ENCODE data around the gene NAP1L4.

NAP1L4 gene

DNA sequence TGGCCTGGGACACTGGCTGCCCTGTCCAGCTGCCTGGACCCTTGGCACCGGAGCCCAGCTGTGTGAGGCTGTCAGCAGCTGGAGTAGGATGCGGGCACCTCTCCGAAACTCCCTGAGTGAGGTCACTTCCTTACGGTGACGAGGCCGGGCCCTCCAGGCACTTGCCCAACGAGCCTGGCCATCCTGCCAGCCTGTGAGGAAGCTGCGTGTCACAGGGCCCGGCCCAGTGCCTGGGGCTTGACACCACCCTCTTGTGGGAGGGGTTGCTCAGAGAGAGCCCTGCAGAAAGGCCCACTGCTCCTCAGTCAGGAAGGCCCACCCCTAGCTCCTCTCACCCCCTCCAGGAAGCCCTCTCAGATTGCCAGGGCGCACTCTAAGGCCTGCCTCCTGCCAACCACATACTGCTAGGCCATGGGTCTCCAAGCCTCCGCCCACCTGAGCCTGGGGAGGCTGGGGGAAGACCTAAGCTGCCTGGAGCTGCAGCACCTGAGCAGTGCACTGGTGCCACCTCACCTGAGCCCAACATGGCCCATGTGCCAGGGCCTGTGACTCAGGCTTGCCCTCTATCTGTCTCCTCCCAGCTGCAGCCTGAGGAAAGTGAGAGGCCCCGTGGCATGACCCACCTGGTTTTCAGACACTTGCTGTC, 58.6 kb downstream of the NAP1L4 start:
- no peak for TF ChIP-seq POLR2AphosphoS5 (IDR thresholded peaks at IDR 0.05; ENCODE audit: low read depth, low read length)
- TF ChIP-seq POU2F2 (IDR thresholded peaks at IDR 0.05; ENCODE audit: low read depth, low read length) = no peak
- TF ChIP-seq TAF1 (IDR thresholded peaks at IDR 0.05; ENCODE audit: low read depth, low read length) = no peak
- TF ChIP-seq SPI1 (IDR thresholded peaks at IDR 0.05; ENCODE audit: low read depth, low read length) = no peak
- DNase-seq (ENCODE audit: insufficient read length, low spot score) (no peak), FAIRE-seq (no peak)

- no peak for TF ChIP-seq TAF1 (IDR thresholded peaks at IDR 0.05; ENCODE audit: low read depth, low read length)
- no peak for TF ChIP-seq POLR2A (IDR thresholded peaks at IDR 0.05; ENCODE audit: low read depth, low read length)
- no peak for TF ChIP-seq PAX5 (IDR thresholded peaks at IDR 0.05; ENCODE audit: insufficient read depth, low read length, severe bottlenecking)
- no peak for TF ChIP-seq SPI1 (IDR thresholded peaks at IDR 0.05; ENCODE audit: low read depth, low read length)
- TF ChIP-seq POU2F2 (IDR thresholded peaks at IDR 0.05; ENCODE audit: low read depth, low read length) = no peak
- no peak for TF ChIP-seq POLR2AphosphoS5 (IDR thresholded peaks at IDR 0.05; ENCODE audit: low read depth, low read length)
- no peak for FAIRE-seq
- no peak for DNase-seq (ENCODE audit: insufficient read length, low spot score)
These were observed 59.3 kb downstream of the NAP1L4 start for GRCh38 chr11:2932850-2933251.

DNA sequence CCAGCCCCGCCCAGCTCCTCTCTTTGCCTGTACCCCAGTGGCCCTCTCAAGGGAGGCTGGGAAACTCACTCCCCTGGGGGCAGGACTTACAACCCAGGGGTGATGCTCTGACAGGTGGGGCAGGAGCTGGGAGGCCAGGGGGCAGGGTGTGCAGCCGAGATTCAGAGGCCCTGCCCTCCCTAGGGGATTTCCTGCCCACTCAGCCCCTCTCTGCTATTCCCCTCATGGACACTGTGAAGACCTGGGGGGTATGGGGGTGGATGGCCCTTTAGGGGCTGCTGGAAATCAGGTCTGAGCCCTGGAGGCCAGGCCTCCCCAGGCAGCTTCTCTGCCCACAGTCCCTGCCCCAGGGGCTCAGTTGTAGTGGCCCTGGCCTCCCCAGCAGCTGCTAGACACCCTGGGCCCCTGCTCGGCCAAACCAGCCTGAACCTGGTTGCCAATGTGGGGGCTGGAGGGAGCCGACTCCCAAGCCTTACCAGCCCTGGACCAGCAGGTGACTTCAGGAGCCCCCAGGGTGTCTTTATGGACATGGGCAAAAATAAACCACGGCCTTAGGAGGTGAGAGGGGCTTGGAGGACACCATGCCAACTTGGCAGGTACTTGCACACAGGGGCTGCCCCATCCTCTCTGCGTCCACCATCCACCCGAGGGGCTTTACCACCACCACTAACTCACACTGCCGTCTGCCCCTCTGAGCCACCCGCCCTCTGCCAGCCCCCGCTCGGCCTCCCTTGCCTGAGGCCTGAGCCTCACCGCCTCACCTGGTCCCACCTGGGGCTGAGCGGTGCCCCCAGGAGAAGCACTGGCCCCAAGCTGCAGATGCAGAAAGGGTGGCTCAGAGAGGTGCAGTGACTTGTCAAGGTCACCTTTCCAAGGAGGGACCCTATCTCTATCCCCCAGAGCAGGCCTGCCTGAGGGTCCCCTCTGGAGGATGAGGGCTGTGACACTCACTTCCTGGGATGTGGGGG, 60.1 kb downstream of the NAP1L4 start:
- no peak for FAIRE-seq
- no peak for TF ChIP-seq TAF1 (IDR thresholded peaks at IDR 0.05; ENCODE audit: low read depth, low read length)
- TF ChIP-seq POLR2A (IDR thresholded peaks at IDR 0.05; ENCODE audit: low read depth, low read length) = no peak
- no peak for TF ChIP-seq POU2F2 (IDR thresholded peaks at IDR 0.05; ENCODE audit: low read depth, low read length)
- no peak for TF ChIP-seq PAX5 (IDR thresholded peaks at IDR 0.05; ENCODE audit: insufficient read depth, low read length, severe bottlenecking)
- no peak for TF ChIP-seq POLR2AphosphoS5 (IDR thresholded peaks at IDR 0.05; ENCODE audit: low read depth, low read length)
- TF ChIP-seq SPI1 (IDR thresholded peaks at IDR 0.05; ENCODE audit: low read depth, low read length) = no peak
- DNase-seq (ENCODE audit: insufficient read length, low spot score) = no peak

GRCh38 chr11:2931420-2931746, 60.7 kb downstream of the NAP1L4 start:
- TF ChIP-seq TAF1 (IDR thresholded peaks at IDR 0.05; ENCODE audit: low read depth, low read length) (no peak), SPI1 (IDR thresholded peaks at IDR 0.05; ENCODE audit: low read depth, low read length) (no peak), POLR2AphosphoS5 (IDR thresholded peaks at IDR 0.05; ENCODE audit: low read depth, low read length) (no peak), PAX5 (IDR thresholded peaks at IDR 0.05; ENCODE audit: insufficient read depth, low read length, severe bottlenecking) (no peak), POLR2A (IDR thresholded peaks at IDR 0.05; ENCODE audit: low read depth, low read length) (no peak), POU2F2 (IDR thresholded peaks at IDR 0.05; ENCODE audit: low read depth, low read length) (no peak)
- DNase-seq (ENCODE audit: insufficient read length, low spot score) (no peak), FAIRE-seq (no peak)

- TF ChIP-seq TAF1 (IDR thresholded peaks at IDR 0.05; ENCODE audit: low read depth, low read length) = no peak
- TF ChIP-seq SPI1 (IDR thresholded peaks at IDR 0.05; ENCODE audit: low read depth, low read length) = no peak
- TF ChIP-seq POLR2A (IDR thresholded peaks at IDR 0.05; ENCODE audit: low read depth, low read length) = no peak
- TF ChIP-seq POLR2AphosphoS5 (IDR thresholded peaks at IDR 0.05; ENCODE audit: low read depth, low read length) = no peak
- no peak for TF ChIP-seq PAX5 (IDR thresholded peaks at IDR 0.05; ENCODE audit: insufficient read depth, low read length, severe bottlenecking)
- TF ChIP-seq POU2F2 (IDR thresholded peaks at IDR 0.05; ENCODE audit: low read depth, low read length) = no peak
- DNase-seq (ENCODE audit: insufficient read length, low spot score) (peak; percentile 67), FAIRE-seq (peak; percentile 90)
These were observed 61.3 kb downstream of the NAP1L4 start for GRCh38 chr11:2930704-2931419.

DNA sequence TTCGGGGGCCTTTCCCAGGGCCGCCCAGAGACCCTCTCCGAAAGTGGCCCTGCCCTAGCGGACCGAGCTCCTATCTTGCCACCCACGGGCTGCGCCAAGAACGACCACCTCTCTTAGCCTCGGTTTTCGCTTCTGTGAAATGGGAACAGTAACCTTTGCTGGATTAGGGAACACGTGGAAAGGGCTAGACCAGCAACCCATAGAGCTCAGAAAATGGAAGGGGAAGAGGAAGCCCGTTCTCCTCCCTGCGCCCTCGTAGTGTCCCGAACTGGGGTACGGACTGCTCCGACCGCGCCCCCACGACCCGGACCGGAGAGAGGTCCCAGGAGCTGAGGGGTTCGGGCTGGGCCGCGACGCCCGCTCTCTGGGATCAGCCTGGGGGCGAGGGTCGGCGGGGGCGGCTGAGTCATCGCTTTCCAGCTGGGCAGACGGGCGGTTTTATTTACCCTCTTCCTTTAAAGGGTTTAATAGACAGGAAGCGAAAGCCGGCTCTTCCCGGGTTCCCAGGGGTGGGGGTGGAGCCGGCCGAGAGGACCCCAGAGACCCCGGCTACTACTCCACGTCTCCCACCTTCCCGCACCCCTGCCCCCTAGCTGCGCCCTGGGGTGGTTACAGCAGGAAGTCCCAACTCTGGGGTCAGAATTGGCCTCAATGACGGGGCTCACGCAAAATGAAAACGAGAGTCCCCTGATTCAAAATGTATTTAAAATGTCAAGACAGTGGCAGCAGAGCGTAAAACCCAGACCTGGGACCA, 62.0 kb downstream of the NAP1L4 start:
- TF ChIP-seq PAX5 (IDR thresholded peaks at IDR 0.05; ENCODE audit: insufficient read depth, low read length, severe bottlenecking) (peak; percentile 87), POU2F2 (IDR thresholded peaks at IDR 0.05; ENCODE audit: low read depth, low read length) (no peak)
- peak; percentile 81 for DNase-seq (ENCODE audit: insufficient read length, low spot score)
- peak; percentile 62 for FAIRE-seq

- TF ChIP-seq PAX5 (IDR thresholded peaks at IDR 0.05; ENCODE audit: insufficient read depth, low read length, severe bottlenecking) = no peak
- TF ChIP-seq POLR2AphosphoS5 (IDR thresholded peaks at IDR 0.05; ENCODE audit: low read depth, low read length) = no peak
- TF ChIP-seq SPI1 (IDR thresholded peaks at IDR 0.05; ENCODE audit: low read depth, low read length) = no peak
- no peak for TF ChIP-seq POLR2A (IDR thresholded peaks at IDR 0.05; ENCODE audit: low read depth, low read length)
- TF ChIP-seq POU2F2 (IDR thresholded peaks at IDR 0.05; ENCODE audit: low read depth, low read length) = no peak
- TF ChIP-seq TAF1 (IDR thresholded peaks at IDR 0.05; ENCODE audit: low read depth, low read length) = no peak
- FAIRE-seq (no peak), DNase-seq (ENCODE audit: insufficient read length, low spot score) (no peak)
These were observed 62.6 kb downstream of the NAP1L4 start for GRCh38 chr11:2929531-2929949.

- DNase-seq (ENCODE audit: insufficient read length, low spot score) = no peak
- peak; percentile 74 for FAIRE-seq
- TF ChIP-seq SPI1 (IDR thresholded peaks at IDR 0.05; ENCODE audit: low read depth, low read length) = no peak
- TF ChIP-seq POLR2A (IDR thresholded peaks at IDR 0.05; ENCODE audit: low read depth, low read length) = no peak
- TF ChIP-seq POU2F2 (IDR thresholded peaks at IDR 0.05; ENCODE audit: low read depth, low read length) = no peak
- no peak for TF ChIP-seq TAF1 (IDR thresholded peaks at IDR 0.05; ENCODE audit: low read depth, low read length)
- no peak for TF ChIP-seq PAX5 (IDR thresholded peaks at IDR 0.05; ENCODE audit: insufficient read depth, low read length, severe bottlenecking)
- TF ChIP-seq POLR2AphosphoS5 (IDR thresholded peaks at IDR 0.05; ENCODE audit: low read depth, low read length) = no peak
These were observed 63.3 kb downstream of the NAP1L4 start, which contains the start of gene PHLDA2 for GRCh38 chr11:2928605-2929530. Gene PHLDA2, minus strand, starts transcription at chr11:2929420. Its CDS starts 56 bp downstream, at chr11:2929364.
